Frontal cortex (tissue), 4 donors: ENCODE measurements around the gene SORBS2. TPM values are rescaled to one million over a fixed set of nuclear protein-coding genes. Genes with fewer than 3 reads are reported as not detected.

ENCODE experiments used
- DNase-seq, 2 donors: peaks; one replicate each; pipeline ENCODE4 v3.0.0; 2012; ENCODE audit warnings: low spot score in 2 of 2
- FAIRE-seq: peaks from 2 replicates; lab custom pipeline; 2012; peaks lifted over from hg19 to GRCh38; lab: Jason Lieb, UNC
- total RNA-seq: library from RNA; depleted of rRNA; stranded (reverse); fragments of >200 nt; gene quantifications from one replicate; pipeline ENCODE4 v1.2.3, GENCODE V29; 2014
- donor health status: control.
- donor health status: control.
- donor health status: control.

SORBS2 gene
- total RNA-seq, 1 donor from 2014 or later, result 46.9 TPM

GRCh38 chr4:185625503-185625902 lies 186.5 kb downstream of the SORBS2 start:
- no peak for FAIRE-seq
- no peak for DNase-seq

- FAIRE-seq, result no peak
- DNase-seq, result no peak
Observed at GRCh38 chr4:185624259-185624589, 187.8 kb downstream of the SORBS2 start.

GRCh38 chr4:185623444-185624258 lies 188.3 kb downstream of the SORBS2 start:
- DNase-seq (no peak), FAIRE-seq (no peak)

GRCh38 chr4:185608185-185608584 lies 203.8 kb downstream of the SORBS2 start:
- no peak for DNase-seq
- FAIRE-seq, result no peak

- no peak for FAIRE-seq
Observed at GRCh38 chr4:185602397-185602796, 209.6 kb downstream of the SORBS2 start.

GRCh38 chr4:185600801-185601434 lies 211.1 kb downstream of the SORBS2 start:
- FAIRE-seq (no peak), DNase-seq (no peak)

More at GRCh38 chr4:185602397-185602796, 209.6 kb downstream of the SORBS2 start:
- no peak for DNase-seq

- DNase-seq, result no peak
- no peak for FAIRE-seq
Observed at GRCh38 chr4:185599553-185600243, 212.3 kb downstream of the SORBS2 start.

- DNase-seq, result no peak
- no peak for FAIRE-seq
Observed at GRCh38 chr4:185598846-185599552, 213.0 kb downstream of the SORBS2 start.

GRCh38 chr4:185597532-185598188 lies 214.3 kb downstream of the SORBS2 start:
- FAIRE-seq, result peak; percentile 57

GRCh38 chr4:185592845-185593488 lies 219.0 kb downstream of the SORBS2 start:
- no peak for DNase-seq
- no peak for FAIRE-seq

More at GRCh38 chr4:185597532-185598188, 214.3 kb downstream of the SORBS2 start:
- DNase-seq, result peak; percentile 54 to 63

- DNase-seq (no peak), FAIRE-seq (no peak)
Observed at GRCh38 chr4:185592438-185592837, 219.6 kb downstream of the SORBS2 start.

- no peak for FAIRE-seq
- DNase-seq, result no peak
Observed at GRCh38 chr4:185591679-185592141, 220.3 kb downstream of the SORBS2 start.

GRCh38 chr4:185590982-185591381 lies 221.0 kb downstream of the SORBS2 start:
- FAIRE-seq, result no peak
- DNase-seq, result no peak

- FAIRE-seq (no peak), DNase-seq (no peak)
Observed at GRCh38 chr4:185589067-185589836, 222.7 kb downstream of the SORBS2 start.

- DNase-seq, result no peak
Observed at GRCh38 chr4:185587427-185588161, 224.4 kb downstream of the SORBS2 start.

GRCh38 chr4:185587030-185587426 lies 225.0 kb downstream of the SORBS2 start:
- FAIRE-seq (no peak), DNase-seq (no peak)

More at GRCh38 chr4:185587427-185588161, 224.4 kb downstream of the SORBS2 start:
- no peak for FAIRE-seq

- DNase-seq (no peak), FAIRE-seq (no peak)
Observed at GRCh38 chr4:185585211-185585610, 226.8 kb downstream of the SORBS2 start.

GRCh38 chr4:185583813-185584212 lies 228.2 kb downstream of the SORBS2 start:
- DNase-seq (no peak), FAIRE-seq (no peak)
